Pancreas (tissue), 10 donors: ENCODE data around the gene SLC22A31. TPM values are rescaled to one million over a fixed set of nuclear protein-coding genes. Genes with fewer than 3 reads are reported as not detected.

Experiments
- ATAC-seq, 4 donors: fragments of 200-7000 bp; cut with Tn5 transposase; one replicate each; pipeline versions ENCODE4 v1.8.0 to v1.9.1; 2020; ENCODE audit warnings: mild to moderate bottlenecking in 4 of 4, moderate library complexity in 4 of 4
- DNase-seq, 6 donors: peaks; one replicate each; pipeline ENCODE4 v3.0.0-alpha.2; 2020
- FAIRE-seq: peaks from 2 replicates; lab custom pipeline; 2012; peaks lifted over from hg19 to GRCh38; lab: Jason Lieb, UNC
- H3K27ac ChIP-seq, 4 donors: fragments of 200-600 bp; sonication (generic); 1 replicate in 3 of 4; 2 replicates in 1 of 4; pipeline versions ENCODE4 v1.5.0 to v1.8.0; 2020
- H3K27me3 ChIP-seq, 4 donors: fragments of 200-600 bp; one replicate each; pipeline ENCODE4 v1.8.0; 2021
- H3K36me3 ChIP-seq, 3 donors: fragments of 200-600 bp; sonication (generic) in 1 of 3; one replicate each; pipeline versions ENCODE4 v1.5.0 to v1.8.0; 2020 to 2021
- H3K4me1 ChIP-seq, 3 donors: fragments of 200-600 bp; one replicate each; pipeline ENCODE4 v1.8.0; 2021
- H3K4me3 ChIP-seq, 4 donors: fragments of 200-600 bp; sonication (generic) in 2 of 4; one replicate each; pipeline versions ENCODE4 v1.5.0 to v1.8.0; 2020 to 2021
- H3K9me3 ChIP-seq, 4 donors: fragments of 200-600 bp; one replicate each; pipeline ENCODE4 v1.8.0; 2021
- CTCF ChIP-seq, 4 donors: fragments of 200-600 bp; sonication (generic) in 3 of 4; IDR thresholded peaks; one replicate each; pipeline versions ENCODE4 v1.5.0 to v1.8.0; 2021; ENCODE audit warnings: antibody characterized with exemption in 4 of 4
- WGBS, 2 donors: extraction: QIAGEN DNeasy Blood & Tissue Kit; methylation state at CpG; one replicate each; pipeline ENCODE4 v1.1.7; 2013; 5-methylcytosine and 5-hydroxymethylcytosine counted together
- intact Hi-C, 3 donors: fragments of 100-400 bp; cut with DNase I; formaldehyde crosslinking; loops; one replicate each; pipeline versions ENCODE4 v1.11.1 to v1.14.2; 2022
- polyA plus RNA-seq, 2 donors: library from polyadenylated mRNA; stranded (reverse); fragments of 200-250 nt; gene quantifications; one replicate each; pipeline ENCODE4 v1.2.3, GENCODE V29; 2013
- total RNA-seq, 6 donors: library from RNA; stranded (reverse); fragmentation: NEBNext Ultra II Directional in 4 of 6; extraction: Animal tissue kit (Norgen Biotek cat#: 25700) in 4 of 6; gene quantifications; one replicate each; pipeline versions ENCODE4 v1.2.1 to v1.2.4, GENCODE V29; 2021 to 2023
- donor health status: healthy with polysubstance abuse.
- donor health status: DM: no; HTN: no; CAD: no; lungs with moderate emphysema.
- donor health status: DM: no; HTN: no; CAD: no.
- donor health status: control.
- donor health status: control.
- donor health status: Bipolar disorder and iron deficiency.
- donor health status: DM: yes; HTN: yes; CAD: no.
- donor health status: DM: no; HTN: no; CAD: no.
- donor health status: DM: no; HTN: no; CAD: no.
- donor health status: DM: yes; HTN: yes; CAD: no.

SLC22A31 gene
- total and polyA plus RNA-seq, 8 donors: 0.37 to 131 (median 39.0) TPM

- no peak for DNase-seq
- Histone ChIP-seq H3K27me3 (no peaks in the 10 kb centered on the region), H3K9me3 (no peaks in the 10 kb centered on the region), H3K36me3 (peaks cover 3 to 41% (median 19%) of the 10 kb centered on the region in 3 donors), H3K4me3 (no peak overlapping the region), H3K27ac (no peak overlapping the region), H3K4me1 (no peaks in the 10 kb centered on the region)
- intact Hi-C loops: no loop called here
- FAIRE-seq: no peak
- ATAC-seq: no peak
- TF ChIP-seq CTCF (IDR thresholded peaks at IDR 0.05): no peak
- 89 to 92% methylated on average over 13 to 14 of the region's 14 CpGs for WGBS, 2 donors
Measured at GRCh38 chr16:89230255-89230654, 29.9 kb upstream of the SLC22A31 start.

- intact Hi-C loops: no loop called here
- H3K4me1 ChIP-seq: no peaks in the 10 kb centered on the region
- WGBS, 2 donors: 95 to 97% methylated on average over 10 of the region's 10 CpGs
- no peaks in the 10 kb centered on the region for H3K27me3 ChIP-seq
- no peak for TF ChIP-seq CTCF (IDR thresholded peaks at IDR 0.05)
- H3K4me3 ChIP-seq: no peak overlapping the region
- ATAC-seq (no peak), FAIRE-seq (no peak), DNase-seq (no peak)
- no peaks in the 10 kb centered on the region for H3K9me3 ChIP-seq
- H3K27ac ChIP-seq: no peak overlapping the region
- H3K36me3 ChIP-seq: peaks cover 3 to 43% (median 18%) of the 10 kb centered on the region in 3 donors
Measured at GRCh38 chr16:89224665-89225064, 24.3 kb upstream of the SLC22A31 start.

GRCh38 chr16:89222931-89223330 lies 22.6 kb upstream of the SLC22A31 start:
- peaks cover 3 to 36% (median 17%) of the 10 kb centered on the region in 3 donors for H3K36me3 ChIP-seq
- H3K4me1 ChIP-seq: peaks cover 0 to 8% (median 0%) of the 10 kb centered on the region in 3 donors
- H3K9me3 ChIP-seq: no peaks in the 10 kb centered on the region
- no peak for TF ChIP-seq CTCF (IDR thresholded peaks at IDR 0.05)
- DNase-seq: no peak
- FAIRE-seq: no peak
- H3K4me3 ChIP-seq: no peak overlapping the region
- no peaks in the 10 kb centered on the region for H3K27me3 ChIP-seq
- intact Hi-C loops: no loop called here
- no peak for ATAC-seq
- WGBS, 2 donors: 93 to 95% methylated on average over 21 of the region's 21 CpGs
- no peak overlapping the region for H3K27ac ChIP-seq

- FAIRE-seq (no peak), ATAC-seq (no peak), DNase-seq (no peak)
- Histone ChIP-seq H3K27me3 (no peaks in the 10 kb centered on the region), H3K4me1 (peaks cover 0 to 10% (median 0%) of the 10 kb centered on the region in 3 donors), H3K36me3 (peaks cover 1 to 22% (median 5%) of the 10 kb centered on the region in 3 donors), H3K4me3 (no peak overlapping the region), H3K9me3 (no peaks in the 10 kb centered on the region), H3K27ac (no peak overlapping the region)
- intact Hi-C loops: no loop called here
- WGBS, 2 donors: 89 to 90% methylated on average over 3 of the region's 3 CpGs
- TF ChIP-seq CTCF (IDR thresholded peaks at IDR 0.05): no peak
Measured at GRCh38 chr16:89221604-89222003, 21.3 kb upstream of the SLC22A31 start.

- peaks cover 0 to 11% (median 5%) of the 10 kb centered on the region in 3 donors for H3K36me3 ChIP-seq
- no peaks in the 10 kb centered on the region for H3K27me3 ChIP-seq
- ATAC-seq (no peak), FAIRE-seq (no peak), DNase-seq (no peak)
- no peak overlapping the region for H3K27ac ChIP-seq
- WGBS, 2 donors: 60 to 65% methylated on average over 5 of the region's 5 CpGs
- no peak overlapping the region for H3K4me3 ChIP-seq
- H3K9me3 ChIP-seq: no peaks in the 10 kb centered on the region
- no peak for TF ChIP-seq CTCF (IDR thresholded peaks at IDR 0.05)
- peaks cover 0 to 22% (median 5%) of the 10 kb centered on the region in 3 donors for H3K4me1 ChIP-seq
- intact Hi-C loops: loop anchor here in 1 of 3 donors (10.0 kb wide), 1 partner anchor 275 kb away; no protein-coding TSS in a partner anchor
Measured at GRCh38 chr16:89219365-89219764, 19.0 kb upstream of the SLC22A31 start.
